HepG2 (cell line): ENCODE data around the gene FOXL3.

Source experiments
- ATF2 ChIP-seq: sonication (generic); formaldehyde crosslinking; IDR thresholded peaks from 2 replicates; pipeline ENCODE4 v1.4.0; 2020; ENCODE audit warnings: missing genetic modification reagents
- CBFB ChIP-seq: sonication (generic); formaldehyde crosslinking; IDR thresholded peaks from 2 replicates; pipeline ENCODE4 v1.4.0; 2020; ENCODE audit warnings: missing genetic modification reagents
- CC2D1A ChIP-seq: sonication (generic); formaldehyde crosslinking; IDR thresholded peaks from 2 replicates; pipeline ENCODE4 v1.8.1; 2023; ENCODE audit warnings: mild to moderate bottlenecking, missing genetic modification reagents
- CTCF ChIP-seq: sonication (generic); formaldehyde crosslinking; IDR thresholded peaks from 2 replicates; pipeline ENCODE4 v1.5.0; 2020; ENCODE audit warnings: mild to moderate bottlenecking, missing genetic modification reagents, moderate library complexity
- HNRNPH1 ChIP-seq: fragments of 200-400 bp; formaldehyde crosslinking; optimal IDR thresholded peaks from 2 replicates; pipeline ENCODE3; 2017; ENCODE audit warnings: mild to moderate bottlenecking, low read depth, low read length
- MLX ChIP-seq: IDR thresholded peaks from 2 replicates; pipeline ENCODE4 v1.6.1; 2016
- NPAS2 ChIP-seq: sonication (generic); formaldehyde crosslinking; IDR thresholded peaks from 2 replicates; pipeline ENCODE4 v1.8.0; 2022; ENCODE audit warnings: mild to moderate bottlenecking, missing genetic modification reagents, borderline replicate concordance
- SMAD1 ChIP-seq: sonication (generic); formaldehyde crosslinking; IDR thresholded peaks from 2 replicates; pipeline ENCODE4 v1.4.0; 2020; ENCODE audit warnings: missing genetic modification reagents, low read depth, mild to moderate bottlenecking, borderline replicate concordance
- SMC3 ChIP-seq: IDR thresholded peaks from 2 replicates; pipeline ENCODE4 v1.6.1; 2011; ENCODE audit warnings: low read length, improper control_type of control experiment
- TMF1 ChIP-seq: sonication (generic); formaldehyde crosslinking; IDR thresholded peaks from 2 replicates; pipeline ENCODE4 v1.8.1; 2022; ENCODE audit warnings: low read depth, missing genetic modification reagents
- ZNF512 ChIP-seq: sonication (generic); formaldehyde crosslinking; IDR thresholded peaks from 2 replicates; pipeline ENCODE4 v1.4.0; 2020; ENCODE audit warnings: mild to moderate bottlenecking, missing genetic modification reagents
- TF ChIP-seq, protein P1 (sequence below): sonication (generic); formaldehyde crosslinking; IDR thresholded peaks from 2 replicates; pipeline ENCODE4 v1.9.0; 2021; ENCODE audit warnings: missing genetic modification reagents, mild to moderate bottlenecking, borderline replicate concordance
- TF ChIP-seq, protein P2 (sequence below): sonication (generic); formaldehyde crosslinking; IDR thresholded peaks from 2 replicates; pipeline ENCODE4 v1.4.0; 2020; ENCODE audit warnings: missing genetic modification reagents

GRCh38 chr7:332646-333392 lies 42.8 kb downstream of the FOXL3 start:
- TF ChIP-seq, protein P1, sequence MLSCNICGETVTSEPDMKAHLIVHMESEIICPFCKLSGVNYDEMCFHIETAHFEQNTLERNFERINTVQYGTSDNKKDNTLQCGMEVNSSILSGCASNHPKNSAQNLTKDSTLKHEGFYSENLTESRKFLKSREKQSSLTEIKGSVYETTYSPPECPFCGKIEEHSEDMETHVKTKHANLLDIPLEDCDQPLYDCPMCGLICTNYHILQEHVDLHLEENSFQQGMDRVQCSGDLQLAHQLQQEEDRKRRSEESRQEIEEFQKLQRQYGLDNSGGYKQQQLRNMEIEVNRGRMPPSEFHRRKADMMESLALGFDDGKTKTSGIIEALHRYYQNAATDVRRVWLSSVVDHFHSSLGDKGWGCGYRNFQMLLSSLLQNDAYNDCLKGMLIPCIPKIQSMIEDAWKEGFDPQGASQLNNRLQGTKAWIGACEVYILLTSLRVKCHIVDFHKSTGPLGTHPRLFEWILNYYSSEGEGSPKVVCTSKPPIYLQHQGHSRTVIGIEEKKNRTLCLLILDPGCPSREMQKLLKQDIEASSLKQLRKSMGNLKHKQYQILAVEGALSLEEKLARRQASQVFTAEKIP (CRISPR knock-in tag): no peak
- TF ChIP-seq ZNF512 (CRISPR knock-in tag) (no peak), CC2D1A (CRISPR knock-in tag) (no peak), HNRNPH1 (no peak), NPAS2 (CRISPR knock-in tag) (no peak), ATF2 (CRISPR knock-in tag) (no peak; the same call in 1 of the 2 replicates), SMAD1 (CRISPR knock-in tag) (0 out of 2 replicates have a peak, but pooled peaks have one; percentile 57), CTCF (peak; percentile 93), SMC3 (peak; percentile 27; the same call in 1 of the 2 replicates), CBFB (CRISPR knock-in tag) (peak; percentile 55; the same call in 1 of the 2 replicates), TMF1 (no peak), MLX (CRISPR knock-in tag) (no peak)
- TF ChIP-seq, protein P2, sequence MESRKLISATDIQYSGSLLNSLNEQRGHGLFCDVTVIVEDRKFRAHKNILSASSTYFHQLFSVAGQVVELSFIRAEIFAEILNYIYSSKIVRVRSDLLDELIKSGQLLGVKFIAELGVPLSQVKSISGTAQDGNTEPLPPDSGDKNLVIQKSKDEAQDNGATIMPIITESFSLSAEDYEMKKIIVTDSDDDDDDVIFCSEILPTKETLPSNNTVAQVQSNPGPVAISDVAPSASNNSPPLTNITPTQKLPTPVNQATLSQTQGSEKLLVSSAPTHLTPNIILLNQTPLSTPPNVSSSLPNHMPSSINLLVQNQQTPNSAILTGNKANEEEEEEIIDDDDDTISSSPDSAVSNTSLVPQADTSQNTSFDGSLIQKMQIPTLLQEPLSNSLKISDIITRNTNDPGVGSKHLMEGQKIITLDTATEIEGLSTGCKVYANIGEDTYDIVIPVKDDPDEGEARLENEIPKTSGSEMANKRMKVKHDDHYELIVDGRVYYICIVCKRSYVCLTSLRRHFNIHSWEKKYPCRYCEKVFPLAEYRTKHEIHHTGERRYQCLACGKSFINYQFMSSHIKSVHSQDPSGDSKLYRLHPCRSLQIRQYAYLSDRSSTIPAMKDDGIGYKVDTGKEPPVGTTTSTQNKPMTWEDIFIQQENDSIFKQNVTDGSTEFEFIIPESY (CRISPR knock-in tag): peak; percentile 55; the same call in 1 of the 2 replicates
